Measurements from ENCODE around the gene TBCB.

Gene TBCB

GRCh38 chr19:36139473-36140303 lies 24.4 kb downstream of the TBCB start, which contains the start of gene CAPNS1 (continued):
- TF ChIP-seq ZNF791 (tag by site-specific recombination; IDR thresholded peaks at IDR 0.05): no peak
- no peak for TF ChIP-seq MEIS1 (CRISPR knock-in tag; IDR thresholded peaks at IDR 0.05; ENCODE audit: borderline replicate concordance)
- peak; percentile 89 for TF ChIP-seq WT1 (tag by site-specific recombination; IDR thresholded peaks at IDR 0.05)
- TF ChIP-seq PRDM4 (tag by site-specific recombination; IDR thresholded peaks at IDR 0.05): peak; percentile 55
- no peak for TF ChIP-seq ZNF214 (tag by site-specific recombination; IDR thresholded peaks at IDR 0.05; ENCODE audit: borderline replicate concordance)
- peak; percentile 98 for TF ChIP-seq KLF17 (tag by site-specific recombination; IDR thresholded peaks at IDR 0.05)
- TF ChIP-seq HOXC10 (CRISPR knock-in tag; IDR thresholded peaks at IDR 0.05): no peak
- TF ChIP-seq ZNF112 (tag by site-specific recombination; IDR thresholded peaks at IDR 0.05): no peak
- TF ChIP-seq KLF8 (tag by site-specific recombination; IDR thresholded peaks at IDR 0.05): peak; percentile 100
- no peak for TF ChIP-seq PRDM1 (tag by site-specific recombination; IDR thresholded peaks at IDR 0.05)
- no peak for TF ChIP-seq ZNF26 (tag by site-specific recombination; IDR thresholded peaks at IDR 0.05)
- TF ChIP-seq SP7 (tag by site-specific recombination; IDR thresholded peaks at IDR 0.05): peak; percentile 97
- TF ChIP-seq GLIS2 (tag by site-specific recombination; IDR thresholded peaks at IDR 0.05): peak; percentile 100
- TF ChIP-seq KLF1 (tag by site-specific recombination; IDR thresholded peaks at IDR 0.05): peak; percentile 97
- TF ChIP-seq ZNF639 (tag by site-specific recombination; IDR thresholded peaks at IDR 0.05): peak; percentile 89
- peak; percentile 96 for TF ChIP-seq ZXDB (tag by site-specific recombination; IDR thresholded peaks at IDR 0.05)
- no peak for TF ChIP-seq ZNF16 (tag by site-specific recombination; IDR thresholded peaks at IDR 0.05; ENCODE audit: low read depth)
- TF ChIP-seq OSR2 (tag by site-specific recombination; IDR thresholded peaks at IDR 0.05): peak; percentile 33
- no peak for TF ChIP-seq ZSCAN18 (tag by site-specific recombination; IDR thresholded peaks at IDR 0.05)
- TF ChIP-seq ZNF677 (tag by site-specific recombination; IDR thresholded peaks at IDR 0.05): no peak; the same call in none of the 2 replicates
- TF ChIP-seq ZNF140 (tag by site-specific recombination; IDR thresholded peaks at IDR 0.05): no peak
- no peak for TF ChIP-seq ZNF416 (tag by site-specific recombination; IDR thresholded peaks at IDR 0.05)
- TF ChIP-seq YY2 (tag by site-specific recombination; IDR thresholded peaks at IDR 0.05): 0 out of 2 replicates have a peak, but pooled peaks have one; percentile 42
- no peak for TF ChIP-seq ZNF768 (tag by site-specific recombination; IDR thresholded peaks at IDR 0.05)
- TF ChIP-seq ZSCAN5A (tag by site-specific recombination; IDR thresholded peaks at IDR 0.05): peak; percentile 81; the same call in 1 of the 2 replicates
- TF ChIP-seq EGR2 (tag by site-specific recombination; IDR thresholded peaks at IDR 0.05; ENCODE audit: low read depth): peak; percentile 71
- TF ChIP-seq KLF16 (tag by site-specific recombination; IDR thresholded peaks at IDR 0.05): peak; percentile 99
- TF ChIP-seq OVOL3 (tag by site-specific recombination; IDR thresholded peaks at IDR 0.05): 0 out of 2 replicates have a peak, but pooled peaks have one; percentile 31
- peak; percentile 98 for TF ChIP-seq ZBTB1 (tag by site-specific recombination; IDR thresholded peaks at IDR 0.05)
- no peak for TF ChIP-seq ZNF449 (tag by site-specific recombination; IDR thresholded peaks at IDR 0.05)

Data from HEK293 (cell line).